ENCODE results near the gene BDP1.
A peak's percentile ranks its signal among the peaks of the same experiment; 100 is the strongest.
"Not testable (repeated sequence)": the region's sequence is repeated elsewhere in the genome, so short reads cannot be mapped to it uniquely, and the experiment has no call there.

Gene BDP1

DNA sequence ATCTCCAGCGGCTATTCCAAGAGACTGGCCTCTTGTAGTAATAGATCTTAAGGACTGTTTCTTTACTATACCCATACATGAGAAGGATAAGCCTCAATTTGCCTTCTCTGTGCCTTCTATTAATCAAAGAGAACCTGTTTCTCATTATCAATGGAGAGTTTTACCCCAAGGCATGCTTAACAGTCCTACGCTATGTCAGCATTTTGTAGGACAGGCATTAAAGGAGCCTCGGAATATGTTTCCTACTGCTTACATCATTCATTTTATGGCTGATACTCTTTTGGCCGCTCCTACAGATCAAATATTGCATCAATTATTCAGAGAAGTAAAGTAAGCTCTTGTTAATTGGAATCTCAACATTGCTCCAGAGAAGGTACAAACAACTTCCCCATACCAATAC lies 120.1 kb downstream of the BDP1 start:
- DNase-seq: not testable (repeated sequence)

- DNase-seq: no peak
These were observed 120.8 kb downstream of the BDP1 start for GRCh38 chr5:71576241-71576640.

GRCh38 chr5:71577839-71578238 lies 122.4 kb downstream of the BDP1 start:
- DNase-seq: not testable (repeated sequence)

DNA sequence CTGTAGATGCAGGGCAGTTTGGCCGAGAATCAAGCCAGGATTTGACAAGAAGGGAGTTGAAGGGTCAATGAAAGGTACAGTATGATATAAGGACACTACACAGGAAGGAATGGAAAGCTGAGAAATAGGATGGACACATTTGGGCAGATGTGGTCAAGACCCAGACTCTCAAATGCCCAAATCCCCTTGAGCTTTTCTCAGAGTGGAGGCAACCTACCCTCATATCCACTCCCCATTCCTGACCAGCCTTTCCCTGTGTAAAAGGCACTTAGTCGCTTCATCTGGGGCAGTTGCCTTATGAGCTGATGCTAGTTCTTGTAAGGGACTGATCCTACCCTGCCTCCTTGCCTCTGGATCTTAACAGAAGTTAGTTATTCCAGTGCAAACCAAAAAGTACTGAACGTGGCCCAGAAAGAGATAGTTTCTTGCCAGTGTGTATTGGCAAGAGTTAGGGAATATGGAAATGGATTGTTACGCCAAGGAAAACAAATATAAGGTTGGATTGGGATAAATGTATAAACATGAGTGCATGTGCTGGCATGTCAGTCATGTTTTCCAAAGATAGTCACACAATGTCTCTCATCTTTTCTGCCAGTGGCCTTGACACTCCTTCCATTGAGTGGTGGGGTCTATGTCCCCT lies 127.6 kb downstream of the BDP1 start:
- DNase-seq: no peak

GRCh38 chr5:71586052-71586940 lies 130.8 kb downstream of the BDP1 start:
- peak; percentile 9 for DNase-seq

DNA sequence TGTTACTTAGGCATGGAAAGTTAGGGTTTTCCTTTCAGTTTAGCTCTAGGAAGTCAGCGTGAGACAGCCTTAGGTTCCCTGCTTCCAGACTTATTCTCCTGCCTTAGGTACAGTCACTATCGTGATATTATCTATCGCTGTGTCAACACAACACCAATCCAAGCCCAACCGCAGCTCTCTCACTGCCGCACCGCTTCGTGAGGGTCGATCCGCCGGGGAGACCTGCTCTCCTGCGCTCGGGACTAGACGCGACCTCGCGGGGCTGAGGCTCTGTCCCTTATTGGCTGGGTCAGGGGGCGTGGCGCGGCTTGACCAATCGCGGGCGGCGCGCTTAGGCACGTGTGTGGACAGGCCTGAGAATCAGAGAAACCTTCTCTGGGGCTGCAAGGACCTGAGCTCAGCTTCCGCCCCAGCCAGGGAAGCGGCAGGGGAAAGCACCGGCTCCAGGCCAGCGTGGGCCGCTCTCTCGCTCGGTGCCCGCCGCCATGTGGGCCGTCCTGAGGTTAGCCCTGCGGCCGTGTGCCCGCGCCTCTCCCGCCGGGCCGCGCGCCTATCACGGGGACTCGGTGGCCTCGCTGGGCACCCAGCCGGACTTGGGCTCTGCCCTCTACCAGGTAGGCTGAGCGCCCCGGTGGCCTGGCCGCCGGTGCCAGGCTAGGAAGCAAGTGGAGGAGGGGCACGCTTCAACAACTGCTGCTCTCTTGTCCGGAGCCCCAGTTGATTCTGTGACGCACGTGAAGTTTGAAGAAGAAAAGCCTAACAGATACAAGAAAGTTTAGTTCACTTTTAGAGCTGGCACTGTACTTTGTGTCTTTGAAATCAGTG lies 131.7 kb downstream of the BDP1 start, which contains the start of gene MCCC2:
Gene MCCC2, plus strand, starts transcription at position 400 of the 825 bp plus-strand sequence. Its CDS starts 86 bp downstream, at position 486.
- peak; percentile 93 for DNase-seq

- no peak for DNase-seq
These were observed 132.5 kb downstream of the BDP1 start for GRCh38 chr5:71587766-71588532.

- DNase-seq: no peak
These were observed 133.1 kb downstream of the BDP1 start for GRCh38 chr5:71588533-71588885.

GRCh38 chr5:71589903-71590302 lies 134.5 kb downstream of the BDP1 start:
- no peak for DNase-seq

GRCh38 chr5:71591100-71591499 lies 135.6 kb downstream of the BDP1 start:
- no peak for DNase-seq

- DNase-seq: no peak
These were observed 140.7 kb downstream of the BDP1 start for GRCh38 chr5:71596169-71596568.

DNA sequence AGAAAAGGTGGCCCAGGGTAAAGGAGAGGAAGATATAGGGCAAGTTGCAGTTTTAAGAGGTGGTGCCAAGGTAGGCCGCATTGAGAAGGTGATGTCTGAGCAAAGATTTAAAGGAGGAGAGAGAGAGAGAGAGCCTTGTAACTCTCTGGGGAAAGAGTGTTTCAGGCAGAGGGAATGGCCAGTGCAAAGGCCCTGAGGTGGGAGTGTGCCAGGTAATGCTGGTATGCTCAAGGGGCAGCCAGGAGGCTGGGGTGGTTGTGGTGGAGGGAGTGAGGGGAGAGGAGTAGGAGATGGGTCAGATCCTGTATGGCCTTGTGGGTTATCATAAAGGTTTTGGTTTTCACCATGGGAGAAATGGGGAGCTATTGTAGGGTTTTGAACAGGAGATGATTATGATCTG lies 141.6 kb downstream of the BDP1 start:
- no peak for DNase-seq

GRCh38 chr5:71600783-71601182 lies 145.3 kb downstream of the BDP1 start:
- DNase-seq: no peak

DNA sequence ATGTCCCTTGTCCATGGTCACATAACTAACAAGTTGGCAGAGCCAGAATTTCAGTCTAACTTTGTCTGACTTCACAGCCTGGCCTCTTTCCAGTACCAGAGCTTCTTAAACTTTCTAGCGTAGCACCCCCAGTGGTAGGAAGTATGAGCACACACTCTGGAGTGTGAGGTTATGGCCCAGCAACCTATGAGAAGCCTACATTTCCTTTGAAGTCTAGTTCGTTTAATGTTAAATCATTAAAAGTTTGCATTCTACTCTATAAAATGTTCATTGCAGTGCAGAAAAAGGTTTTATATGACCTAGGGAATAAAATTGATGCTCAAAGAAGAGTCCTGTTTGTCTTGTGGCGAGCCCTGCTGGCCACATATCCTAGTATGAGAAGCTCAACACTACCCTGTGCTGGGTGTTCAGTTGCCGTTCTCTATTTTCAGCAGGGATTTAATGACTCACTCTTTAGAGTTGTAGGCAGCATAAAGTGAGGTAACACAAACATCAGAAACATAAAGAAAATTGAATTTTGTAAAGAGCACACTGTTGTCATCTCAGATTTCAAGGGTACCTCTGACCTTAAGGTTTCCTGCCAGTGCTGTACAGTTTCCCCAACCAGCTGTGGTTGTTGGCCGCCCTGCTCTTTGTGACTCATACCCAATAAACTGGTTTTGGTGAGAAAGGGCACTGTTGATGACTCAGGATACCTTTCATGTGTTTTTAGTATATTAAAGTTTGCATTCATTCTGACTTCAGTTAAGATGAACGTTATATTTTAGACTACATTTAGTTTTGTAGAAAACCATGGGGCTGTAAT lies 146.0 kb downstream of the BDP1 start:
- DNase-seq: no peak

DNA sequence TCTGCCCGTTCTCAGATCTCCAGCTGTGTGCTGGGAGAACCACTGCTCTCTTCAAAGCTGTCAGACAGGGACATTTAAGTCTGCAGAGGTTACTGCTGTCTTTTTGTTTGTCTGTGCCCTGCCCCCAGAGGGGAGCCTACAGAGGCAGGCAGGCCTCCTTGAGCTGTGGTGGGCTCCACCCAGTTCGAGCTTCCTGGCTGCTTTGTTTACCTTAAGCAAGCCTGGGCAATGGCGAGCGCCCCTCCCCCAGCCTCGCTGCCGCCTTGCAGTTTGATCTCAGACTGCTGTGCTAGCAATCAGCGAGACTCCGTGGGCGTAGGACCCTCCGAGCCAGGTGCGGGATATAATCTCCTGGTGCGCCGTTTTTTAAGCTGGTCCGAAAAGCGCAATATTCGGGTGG lies 154.5 kb downstream of the BDP1 start:
- DNase-seq: not testable (repeated sequence)

DNA sequence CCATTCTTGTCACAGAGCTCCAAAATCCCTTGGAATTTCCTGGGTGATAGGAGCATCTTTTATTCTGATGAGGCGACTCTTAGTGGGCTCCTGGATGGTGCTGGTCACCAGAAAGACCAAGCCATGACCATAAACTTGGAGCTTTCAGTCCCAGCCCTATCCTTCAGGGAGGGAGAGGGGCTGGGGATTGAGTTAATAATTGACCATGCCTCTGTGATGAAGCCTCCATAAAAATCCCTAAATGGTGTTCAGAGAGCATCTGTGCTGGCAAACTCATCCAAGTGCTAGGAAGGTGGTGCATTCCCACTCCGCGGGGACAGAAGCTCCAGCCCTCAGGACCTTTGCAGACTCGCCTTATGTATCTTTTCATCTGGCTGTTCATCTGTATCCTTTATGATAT lies 160.4 kb downstream of the BDP1 start:
- no peak for DNase-seq

Data from NCI-H774 (cell line).